Caco-2 (cell line): ENCODE measurements around the gene GABRG3. TPM values are rescaled to one million over a fixed set of nuclear protein-coding genes. Genes with fewer than 3 reads are reported as not detected.

Source experiments
- BruUV-seq: library from RNA; stranded (reverse); fragments of 400-500 nt; replicated peaks from 2 replicates; lab custom pipeline; 2021; lab: Mats Ljungman, UMichigan
- CTCF ChIA-PET: fragments of 300-600 bp; sonication (Branson Sonifier 250); formaldehyde crosslinking; loops from one replicate; lab custom pipeline; 2022; ENCODE audit warnings: antibody characterized with exemption; lab: Charles Lee
- POLR2A ChIA-PET: fragments of 300-600 bp; sonication (Branson Sonifier 250); formaldehyde crosslinking; loops from one replicate; lab custom pipeline; 2022; ENCODE audit warnings: antibody characterized with exemption; lab: Charles Lee
- DNase-seq, 2 experiments: peaks; one replicate each; pipeline versions ENCODE4 v3.0.0 to v3.0.0-alpha.2; 2020 to 2022
- H3K27me3 ChIP-seq: replicated peaks from 2 replicates; pipeline ENCODE4 v1.6.0; 2011; ENCODE audit warnings: low read length; ENCODE audit not compliant: control insufficient read depth, insufficient read depth
- H3K36me3 ChIP-seq: 2 replicates; pipeline ENCODE4 v1.5.1; 2011; ENCODE audit warnings: low read length; ENCODE audit not compliant: control insufficient read depth, insufficient read depth
- H3K4me1 ChIP-seq: fragments of 250-450 bp; sonication (Bioruptor Pico); 2 replicates; pipeline ENCODE4 v1.5.1; 2020; ENCODE audit warnings: mild to moderate bottlenecking
- H3K4me3 ChIP-seq: 2 replicates; pipeline ENCODE4 v1.5.1; 2011; ENCODE audit warnings: low read depth, mild to moderate bottlenecking, control low read depth, low read length
- H3K9me3 ChIP-seq: fragments of 250-450 bp; sonication (Bioruptor Pico); 2 replicates; pipeline ENCODE4 v1.5.1; 2020; ENCODE audit warnings: mild to moderate bottlenecking, moderate library complexity
- H3K27ac Mint-ChIP-seq: one replicate; pipeline ENCODE4 v1.8.0; 2022; ENCODE audit warnings: mixed read lengths; ENCODE audit not compliant: unreplicated experiment
- H3K27me3 Mint-ChIP-seq: one replicate; pipeline ENCODE4 v1.8.0; 2022; ENCODE audit warnings: mixed read lengths; ENCODE audit not compliant: insufficient read depth, unreplicated experiment
- H3K36me3 Mint-ChIP-seq: one replicate; pipeline ENCODE4 v1.8.0; 2022; ENCODE audit warnings: mild to moderate bottlenecking, mixed read lengths; ENCODE audit not compliant: insufficient read depth, unreplicated experiment
- H3K4me1 Mint-ChIP-seq: one replicate; pipeline ENCODE4 v1.8.0; 2022; ENCODE audit warnings: low read depth, mixed read lengths; ENCODE audit not compliant: unreplicated experiment
- H3K4me3 Mint-ChIP-seq: one replicate; pipeline ENCODE4 v1.8.0; 2022; ENCODE audit warnings: mild to moderate bottlenecking, moderate library complexity, mixed read lengths; ENCODE audit not compliant: unreplicated experiment
- H3K9me3 Mint-ChIP-seq: one replicate; pipeline ENCODE4 v1.8.0; 2022; ENCODE audit warnings: mixed read lengths; ENCODE audit not compliant: unreplicated experiment
- intact Hi-C: fragments of 100-400 bp; cut with micrococcal nuclease; formaldehyde crosslinking; loops from one replicate; pipeline ENCODE4 v1.10.0; 2022; ENCODE audit not compliant: unreplicated experiment
- total RNA-seq: library from RNA; stranded (reverse); gene quantifications from 2 replicates; pipeline ENCODE4 v1.2.3, GENCODE V29; 2022
- TF ChIP-seq, protein P1 (sequence below), 2 experiments: fragments of 200-600 bp in 1 of 2; IDR thresholded peaks; 1 replicate in 1 of 2; 2 replicates in 1 of 2; pipeline versions ENCODE4 v1.5.1 to v1.8.0; 2011 to 2022; ENCODE audit warnings: antibody characterized with exemption in 1 of 2, control low read depth in 1 of 2, inconsistent platforms in 1 of 2, low read depth in 1 of 2, low read length in 1 of 2, mild to moderate bottlenecking in 1 of 2, moderate library complexity in 1 of 2; ENCODE audit not compliant: insufficient read depth in 1 of 2, severe bottlenecking in 1 of 2, unreplicated experiment in 1 of 2

GABRG3 gene
- total RNA-seq, 1 experiment from 2014 or later, result not detected

DNA sequence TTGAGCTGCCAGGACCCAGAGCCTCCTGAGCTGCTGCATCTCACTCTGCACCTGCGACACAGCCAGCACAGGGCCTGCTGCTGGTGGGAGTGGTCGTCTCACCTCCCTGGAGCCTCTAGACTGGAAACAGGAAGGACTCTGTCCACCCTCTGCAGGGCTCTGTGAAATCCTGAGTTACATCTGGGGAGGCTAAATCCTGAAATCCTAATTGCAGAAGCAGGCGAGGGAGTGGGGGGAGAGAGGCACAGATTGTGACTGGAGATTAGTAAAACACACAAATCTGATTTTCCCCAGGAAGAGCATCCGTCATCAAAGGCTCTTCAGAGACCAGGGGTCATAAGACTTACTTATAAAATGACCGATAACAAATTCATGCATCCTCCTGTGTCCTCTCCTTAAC is 31.6 kb upstream of the GABRG3 start:
- Histone ChIP-seq H3K27me3 (no peaks in the 10 kb centered on the region), H3K36me3 (no peaks in the 10 kb centered on the region), H3K9me3 (no peaks in the 10 kb centered on the region; the same call in 1 of the 2 replicates), H3K4me3 (no peak overlapping the region), H3K4me1 (no peaks in the 10 kb centered on the region)
- ChIA-PET CTCF (no interaction called here), POLR2A (no interaction called here)
- Mint-ChIP-seq H3K4me3 (no peak overlapping the region), H3K27me3 (peaks cover 15% of the 10 kb centered on the region), H3K27ac (no peak overlapping the region), H3K9me3 (no peaks in the 10 kb centered on the region), H3K36me3 (no peaks in the 10 kb centered on the region), H3K4me1 (no peaks in the 10 kb centered on the region)
- TF ChIP-seq, protein P1, sequence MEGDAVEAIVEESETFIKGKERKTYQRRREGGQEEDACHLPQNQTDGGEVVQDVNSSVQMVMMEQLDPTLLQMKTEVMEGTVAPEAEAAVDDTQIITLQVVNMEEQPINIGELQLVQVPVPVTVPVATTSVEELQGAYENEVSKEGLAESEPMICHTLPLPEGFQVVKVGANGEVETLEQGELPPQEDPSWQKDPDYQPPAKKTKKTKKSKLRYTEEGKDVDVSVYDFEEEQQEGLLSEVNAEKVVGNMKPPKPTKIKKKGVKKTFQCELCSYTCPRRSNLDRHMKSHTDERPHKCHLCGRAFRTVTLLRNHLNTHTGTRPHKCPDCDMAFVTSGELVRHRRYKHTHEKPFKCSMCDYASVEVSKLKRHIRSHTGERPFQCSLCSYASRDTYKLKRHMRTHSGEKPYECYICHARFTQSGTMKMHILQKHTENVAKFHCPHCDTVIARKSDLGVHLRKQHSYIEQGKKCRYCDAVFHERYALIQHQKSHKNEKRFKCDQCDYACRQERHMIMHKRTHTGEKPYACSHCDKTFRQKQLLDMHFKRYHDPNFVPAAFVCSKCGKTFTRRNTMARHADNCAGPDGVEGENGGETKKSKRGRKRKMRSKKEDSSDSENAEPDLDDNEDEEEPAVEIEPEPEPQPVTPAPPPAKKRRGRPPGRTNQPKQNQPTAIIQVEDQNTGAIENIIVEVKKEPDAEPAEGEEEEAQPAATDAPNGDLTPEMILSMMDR (IDR thresholded peaks at IDR 0.05; ENCODE audit: insufficient read depth in 1 of 2, low read depth in 1 of 2, low read length in 1 of 2, severe bottlenecking in 1 of 2, unreplicated experiment in 1 of 2), result no peak
- no TSS peak for BruUV-seq
- intact Hi-C loops, result no loop called here
- DNase-seq, result no peak

DNA sequence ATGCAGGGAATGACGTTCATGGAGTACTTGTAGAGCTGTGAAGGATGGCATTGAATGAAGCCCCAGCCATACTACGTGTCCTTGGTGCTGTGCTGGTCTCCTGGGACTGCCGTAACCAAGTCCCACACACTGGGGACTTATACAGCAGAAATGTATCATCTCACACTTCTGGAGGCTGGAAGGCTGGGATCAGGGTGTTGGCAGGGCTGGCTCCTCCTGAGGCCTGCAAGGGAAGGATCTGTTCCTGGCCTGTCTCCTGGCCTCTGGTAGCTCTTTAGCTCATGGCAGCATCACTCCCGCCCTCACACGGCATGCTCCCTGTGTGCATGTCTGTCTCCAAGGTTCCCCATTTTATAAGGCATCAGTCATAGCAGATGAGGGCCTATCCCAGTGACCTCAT is 29.5 kb upstream of the GABRG3 start:
- Histone ChIP-seq H3K27me3 (no peaks in the 10 kb centered on the region), H3K36me3 (no peaks in the 10 kb centered on the region), H3K4me3 (no peak overlapping the region), H3K9me3 (no peaks in the 10 kb centered on the region; the same call in 1 of the 2 replicates), H3K4me1 (no peaks in the 10 kb centered on the region)
- no peak for DNase-seq
- ChIA-PET CTCF (no interaction called here), POLR2A (no interaction called here)
- no TSS peak for BruUV-seq
- Mint-ChIP-seq H3K4me1 (no peaks in the 10 kb centered on the region), H3K36me3 (no peaks in the 10 kb centered on the region), H3K27ac (no peak overlapping the region), H3K27me3 (peaks cover 17% of the 10 kb centered on the region), H3K4me3 (no peak overlapping the region), H3K9me3 (no peaks in the 10 kb centered on the region)
- TF ChIP-seq, protein P1 (IDR thresholded peaks at IDR 0.05; ENCODE audit: insufficient read depth in 1 of 2, low read depth in 1 of 2, low read length in 1 of 2, severe bottlenecking in 1 of 2, unreplicated experiment in 1 of 2), result no peak
- intact Hi-C loops, result no loop called here

DNA sequence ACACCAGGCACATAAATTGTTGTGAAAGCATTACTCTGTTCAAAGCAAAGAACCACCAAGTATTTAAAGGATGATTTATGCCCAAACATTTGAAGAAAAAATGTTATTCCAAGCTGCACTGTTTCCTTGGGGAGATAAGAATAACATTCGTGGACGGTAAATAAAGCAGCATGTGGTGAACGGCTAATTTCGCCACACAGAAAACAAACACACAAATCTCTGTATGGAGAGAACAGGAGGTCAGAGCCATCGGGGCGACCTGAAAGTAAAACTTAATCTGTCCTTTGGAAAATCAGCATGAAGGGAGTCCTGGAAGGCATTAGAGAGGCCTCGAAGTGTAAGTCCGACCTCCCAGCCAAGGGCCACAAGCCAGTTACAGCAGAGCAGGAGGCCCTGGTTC is 27.1 kb upstream of the GABRG3 start:
- no TSS peak for BruUV-seq
- Histone ChIP-seq H3K9me3 (no peaks in the 10 kb centered on the region; the same call in 1 of the 2 replicates), H3K36me3 (no peaks in the 10 kb centered on the region), H3K4me1 (no peaks in the 10 kb centered on the region), H3K27me3 (no peaks in the 10 kb centered on the region), H3K4me3 (no peak overlapping the region)
- Mint-ChIP-seq H3K36me3 (no peaks in the 10 kb centered on the region), H3K27ac (no peak overlapping the region), H3K27me3 (peaks cover 18% of the 10 kb centered on the region), H3K9me3 (no peaks in the 10 kb centered on the region), H3K4me3 (no peak overlapping the region), H3K4me1 (no peaks in the 10 kb centered on the region)
- ChIA-PET CTCF (no interaction called here), POLR2A (no interaction called here)
- DNase-seq, result no peak
- TF ChIP-seq, protein P1 (IDR thresholded peaks at IDR 0.05; ENCODE audit: insufficient read depth in 1 of 2, low read depth in 1 of 2, low read length in 1 of 2, severe bottlenecking in 1 of 2, unreplicated experiment in 1 of 2), result no peak
- intact Hi-C loops, result no loop called here
